ENCODE data around the gene WNT9B. TPM values are rescaled to one million over a fixed set of nuclear protein-coding genes. Genes with fewer than 3 reads are reported as not detected.

Gene WNT9B
- polyA plus RNA-seq, 1 experiment: not detected

DNA sequence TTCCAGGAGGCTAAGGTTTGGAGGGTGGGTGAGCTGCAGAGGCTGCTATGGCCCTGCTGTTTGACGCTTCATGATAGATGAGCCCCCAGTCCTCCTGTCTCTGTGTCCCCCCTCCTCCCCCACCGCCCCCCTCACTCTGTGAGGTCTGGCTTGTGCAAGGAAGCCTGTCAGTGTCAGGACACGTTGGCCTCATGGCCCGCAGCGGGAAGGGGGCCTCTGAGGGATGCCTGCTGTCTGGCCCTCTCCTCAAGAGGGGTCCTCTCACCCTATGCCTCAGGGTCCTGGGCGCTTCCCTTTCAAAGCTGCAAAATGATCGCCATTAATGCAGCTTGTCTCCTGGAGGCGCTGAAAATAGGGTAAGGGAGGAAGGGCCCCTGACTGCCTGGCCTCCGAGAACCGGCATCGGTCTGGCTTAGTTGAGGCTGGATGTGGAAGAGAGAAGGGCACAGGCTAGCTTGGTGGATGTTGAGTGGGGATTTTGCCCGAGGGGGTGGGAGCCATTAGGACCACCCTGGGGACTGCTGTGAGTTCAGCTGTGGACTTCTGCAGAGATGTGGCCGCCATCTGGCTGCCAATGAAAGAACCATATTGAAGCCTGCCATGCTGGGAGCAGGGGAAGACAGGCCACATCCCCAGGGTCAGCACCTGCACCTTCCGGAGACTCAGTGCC lies 56.8 kb downstream of the WNT9B start:
- ChIA-PET POLR2A (no interaction called here), CTCF (interaction anchor here (0.6 to 2.4 kb wide), 3 partner anchors 33 to 73 kb away, joined by 3 to 7 read pairs (median 5); no protein-coding TSS in a partner anchor)
- Histone ChIP-seq H3K4me3 (ENCODE audit: low read depth, low read length) (no peak overlapping the region), H3K36me3 (ENCODE audit: control insufficient read depth, insufficient read depth, low read length) (no peaks in the 10 kb centered on the region), H3K27me3 (ENCODE audit: control insufficient read depth, insufficient read depth, low read length) (peaks cover 14% of the 10 kb centered on the region)
- TF ChIP-seq, protein P1, sequence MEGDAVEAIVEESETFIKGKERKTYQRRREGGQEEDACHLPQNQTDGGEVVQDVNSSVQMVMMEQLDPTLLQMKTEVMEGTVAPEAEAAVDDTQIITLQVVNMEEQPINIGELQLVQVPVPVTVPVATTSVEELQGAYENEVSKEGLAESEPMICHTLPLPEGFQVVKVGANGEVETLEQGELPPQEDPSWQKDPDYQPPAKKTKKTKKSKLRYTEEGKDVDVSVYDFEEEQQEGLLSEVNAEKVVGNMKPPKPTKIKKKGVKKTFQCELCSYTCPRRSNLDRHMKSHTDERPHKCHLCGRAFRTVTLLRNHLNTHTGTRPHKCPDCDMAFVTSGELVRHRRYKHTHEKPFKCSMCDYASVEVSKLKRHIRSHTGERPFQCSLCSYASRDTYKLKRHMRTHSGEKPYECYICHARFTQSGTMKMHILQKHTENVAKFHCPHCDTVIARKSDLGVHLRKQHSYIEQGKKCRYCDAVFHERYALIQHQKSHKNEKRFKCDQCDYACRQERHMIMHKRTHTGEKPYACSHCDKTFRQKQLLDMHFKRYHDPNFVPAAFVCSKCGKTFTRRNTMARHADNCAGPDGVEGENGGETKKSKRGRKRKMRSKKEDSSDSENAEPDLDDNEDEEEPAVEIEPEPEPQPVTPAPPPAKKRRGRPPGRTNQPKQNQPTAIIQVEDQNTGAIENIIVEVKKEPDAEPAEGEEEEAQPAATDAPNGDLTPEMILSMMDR (IDR thresholded peaks at IDR 0.05; ENCODE audit: insufficient read depth, low read depth, low read length): no peak
- DNase-seq (ENCODE audit: low read depth): no peak

DNA sequence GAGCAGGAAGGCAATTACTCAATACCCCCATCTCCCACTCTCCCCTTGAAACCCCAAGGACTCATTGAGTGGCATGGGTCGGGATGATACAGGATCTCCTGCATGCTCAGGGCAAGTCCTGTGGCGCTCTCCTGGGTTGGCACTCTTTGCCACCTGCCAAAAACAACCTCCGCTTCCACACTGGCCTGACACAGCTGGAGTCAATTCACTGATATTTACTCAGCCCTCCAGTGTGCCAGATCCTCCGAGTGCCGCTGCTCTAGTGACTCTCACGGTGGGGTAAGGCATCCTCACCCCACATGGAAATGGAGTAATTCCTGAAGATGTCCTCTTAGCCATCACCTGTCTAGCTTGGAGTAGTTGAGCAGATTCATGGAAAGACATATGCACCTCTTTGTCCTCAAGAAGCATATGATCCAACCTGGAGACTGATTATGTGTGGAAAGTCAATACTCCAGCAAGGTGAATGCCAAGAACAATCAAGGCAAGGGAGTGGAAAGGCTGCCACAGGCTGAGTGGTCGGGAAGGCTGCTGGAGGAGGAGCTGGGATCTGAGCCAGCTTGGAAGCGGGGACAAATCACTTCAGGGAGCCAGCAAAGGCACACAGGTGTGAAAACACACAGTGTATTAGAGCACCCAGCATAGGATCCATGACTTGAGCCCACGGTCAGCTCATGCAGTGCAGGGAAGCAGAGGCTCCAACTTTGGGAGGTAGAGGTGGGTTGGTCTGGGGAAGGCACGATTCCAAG lies 59.0 kb downstream of the WNT9B start:
- TF ChIP-seq, protein P1 (IDR thresholded peaks at IDR 0.05; ENCODE audit: insufficient read depth, low read depth, low read length): no peak
- H3K4me3 ChIP-seq (ENCODE audit: low read depth, low read length): no peak overlapping the region
- no peak for DNase-seq (ENCODE audit: low read depth)
- peaks cover 12% of the 10 kb centered on the region for H3K27me3 ChIP-seq (ENCODE audit: control insufficient read depth, insufficient read depth, low read length)
- ChIA-PET POLR2A (no interaction called here), CTCF (no interaction called here)
- H3K36me3 ChIP-seq (ENCODE audit: control insufficient read depth, insufficient read depth, low read length): no peaks in the 10 kb centered on the region

DNA sequence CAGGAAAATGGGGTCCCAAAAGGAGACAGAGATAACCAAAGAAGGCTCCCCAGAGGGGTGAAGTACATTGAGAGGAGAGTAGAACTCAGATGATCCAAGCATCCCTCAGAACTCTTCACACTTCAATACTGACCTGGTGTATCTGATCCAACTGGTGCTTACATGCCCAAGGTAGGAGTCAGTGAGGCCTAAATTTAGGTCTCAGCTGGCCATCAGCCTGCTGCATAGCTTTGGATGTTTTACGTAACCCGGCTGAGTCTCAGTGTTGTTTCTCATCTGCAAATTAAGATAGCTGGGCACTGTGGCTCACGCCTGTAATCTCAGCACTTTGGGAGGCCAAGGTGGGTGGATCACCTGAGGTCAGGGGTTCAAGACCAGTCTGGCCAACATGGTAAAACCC lies 59.9 kb downstream of the WNT9B start:
- ChIA-PET CTCF (interaction anchor here (0.8 to 1.7 kb wide), 2 partner anchors 8 to 11 kb away, joined by 4 to 5 read pairs; no protein-coding TSS in a partner anchor), POLR2A (no interaction called here)
- TF ChIP-seq, protein P1 (IDR thresholded peaks at IDR 0.05; ENCODE audit: insufficient read depth, low read depth, low read length): no peak
- peaks cover 12% of the 10 kb centered on the region for H3K27me3 ChIP-seq (ENCODE audit: control insufficient read depth, insufficient read depth, low read length)
- no peaks in the 10 kb centered on the region for H3K36me3 ChIP-seq (ENCODE audit: control insufficient read depth, insufficient read depth, low read length)
- no peak overlapping the region for H3K4me3 ChIP-seq (ENCODE audit: low read depth, low read length)
- DNase-seq (ENCODE audit: low read depth): no peak

DNA sequence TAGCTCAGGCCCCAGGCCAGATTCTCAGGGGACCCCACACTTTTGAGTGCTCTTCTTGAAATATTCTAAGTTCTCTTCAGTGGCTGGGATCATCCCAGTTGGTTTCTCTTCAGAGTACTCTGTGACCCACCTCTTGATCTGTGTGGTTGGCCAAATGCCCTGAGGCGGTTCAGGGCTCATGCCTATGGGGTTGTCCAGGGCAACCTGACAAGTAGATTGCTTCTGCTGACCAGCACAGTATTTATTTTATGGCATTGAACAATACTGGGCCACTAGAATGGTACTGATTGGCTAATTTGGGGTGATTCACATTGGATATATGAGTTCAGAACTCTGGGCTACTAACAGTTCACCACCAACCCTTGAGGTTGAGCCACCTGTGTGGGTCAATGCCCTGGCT lies 64.2 kb downstream of the WNT9B start:
- CTCF ChIA-PET: no interaction called here
- Histone ChIP-seq H3K27me3 (ENCODE audit: control insufficient read depth, insufficient read depth, low read length) (peaks cover 5% of the 10 kb centered on the region; the same call in 1 of the 2 replicates), H3K36me3 (ENCODE audit: control insufficient read depth, insufficient read depth, low read length) (no peaks in the 10 kb centered on the region), H3K4me3 (ENCODE audit: low read depth, low read length) (no peak overlapping the region)
- TF ChIP-seq, protein P1 (IDR thresholded peaks at IDR 0.05; ENCODE audit: insufficient read depth, low read depth, low read length): no peak
- POLR2A ChIA-PET: no interaction called here
- no peak for DNase-seq (ENCODE audit: low read depth)

DNA sequence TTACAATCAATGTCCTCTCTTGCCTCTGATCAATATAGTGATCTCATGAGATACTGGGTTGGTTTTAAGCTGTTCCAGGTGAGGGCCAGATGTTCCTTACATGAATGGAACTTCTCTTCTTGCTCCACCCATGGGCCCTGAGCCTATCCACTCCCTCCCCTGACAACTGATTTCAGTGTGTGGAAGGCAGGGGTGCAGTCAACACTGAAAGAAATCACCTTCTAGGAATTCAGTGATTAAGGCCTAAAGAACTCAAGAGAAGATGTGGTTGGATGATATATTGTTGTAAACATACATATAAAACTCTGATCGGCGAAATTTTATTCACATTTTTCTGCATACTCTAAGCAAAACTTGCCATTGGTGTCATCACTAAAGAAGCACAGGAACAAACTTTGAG lies 64.8 kb downstream of the WNT9B start:
- CTCF ChIA-PET: no interaction called here

More for the DNA sequence above, 64.8 kb downstream of the WNT9B start:
- Histone ChIP-seq H3K27me3 (ENCODE audit: control insufficient read depth, insufficient read depth, low read length) (peaks cover 5% of the 10 kb centered on the region; the same call in 1 of the 2 replicates), H3K36me3 (ENCODE audit: control insufficient read depth, insufficient read depth, low read length) (no peaks in the 10 kb centered on the region), H3K4me3 (ENCODE audit: low read depth, low read length) (no peak overlapping the region)
- TF ChIP-seq, protein P1 (IDR thresholded peaks at IDR 0.05; ENCODE audit: insufficient read depth, low read depth, low read length): no peak
- DNase-seq (ENCODE audit: low read depth): peak; percentile 8
- POLR2A ChIA-PET: no interaction called here
